GM12874 (cell line): Measurements from ENCODE around the gene CNFN.

Experiments used
- CTCF ChIP-seq: IDR thresholded peaks from 2 replicates; pipeline ENCODE4 v1.5.1; 2011; ENCODE audit warnings: low read depth, mild to moderate bottlenecking, control low read depth, low read length, moderate library complexity; ENCODE audit not compliant: insufficient read depth

CNFN gene

GRCh38 chr19:42355896-42356295, 34.2 kb downstream of the CNFN start:
- no peak for TF ChIP-seq CTCF

GRCh38 chr19:42353341-42354015, 36.6 kb downstream of the CNFN start:
- TF ChIP-seq CTCF: no peak

- TF ChIP-seq CTCF: no peak
Observed at GRCh38 chr19:42352301-42353259, 37.5 kb downstream of the CNFN start.

GRCh38 chr19:42351079-42351735, 38.9 kb downstream of the CNFN start:
- no peak for TF ChIP-seq CTCF

GRCh38 chr19:42350417-42350816, 39.7 kb downstream of the CNFN start:
- no peak for TF ChIP-seq CTCF

- TF ChIP-seq CTCF: no peak
Observed at GRCh38 chr19:42349378-42350107, 40.6 kb downstream of the CNFN start.

- no peak for TF ChIP-seq CTCF
Observed at GRCh38 chr19:42348211-42348610, 41.9 kb downstream of the CNFN start.
